Fibroblast of skin of left biceps (primary cell): ENCODE measurements around the gene TEX53.

ENCODE experiments used
- DNase-seq, 2 experiments: peaks; one replicate each; pipeline ENCODE4 v3.0.0-alpha.2; 2013; ENCODE audit warnings: low read depth in 2 of 2

The TEX53 gene

GRCh38 chr9:114680259-114681001 lies 22.8 kb upstream of the TEX53 start:
- DNase-seq = no peak

GRCh38 chr9:114678795-114679194 lies 21.2 kb upstream of the TEX53 start:
- DNase-seq = no peak

- no peak for DNase-seq
Observed at GRCh38 chr9:114678130-114678529, 20.5 kb upstream of the TEX53 start.

- peak; percentile 100 for DNase-seq
Observed at GRCh38 chr9:114677418-114677817, 19.8 kb upstream of the TEX53 start.

- no peak for DNase-seq
Observed at GRCh38 chr9:114676901-114677300, 19.3 kb upstream of the TEX53 start.

- DNase-seq = no peak
Observed at GRCh38 chr9:114674798-114675540, 17.4 kb upstream of the TEX53 start.

GRCh38 chr9:114674076-114674797 lies 16.6 kb upstream of the TEX53 start:
- DNase-seq = no peak

GRCh38 chr9:114671605-114672004 lies 14.0 kb upstream of the TEX53 start:
- DNase-seq = no peak

- DNase-seq = no peak
Observed at GRCh38 chr9:114669961-114670360, 12.4 kb upstream of the TEX53 start.

- DNase-seq = no peak
Observed at GRCh38 chr9:114668146-114668545, 10.5 kb upstream of the TEX53 start.

- no peak for DNase-seq
Observed at GRCh38 chr9:114666851-114667250, 9.2 kb upstream of the TEX53 start.

GRCh38 chr9:114666401-114666800 lies 8.8 kb upstream of the TEX53 start:
- no peak for DNase-seq

GRCh38 chr9:114664181-114664580 lies 6.6 kb upstream of the TEX53 start:
- no peak for DNase-seq

GRCh38 chr9:114662081-114662989 lies 4.7 kb upstream of the TEX53 start:
- DNase-seq = no peak

- DNase-seq = no peak
Observed at GRCh38 chr9:114656301-114656700, 1.3 kb downstream of the TEX53 start.

GRCh38 chr9:114655689-114656088 lies 1.9 kb downstream of the TEX53 start:
- DNase-seq = peak; percentile 59 to 63

GRCh38 chr9:114653556-114654159 lies 3.9 kb downstream of the TEX53 start:
- peak; percentile 38 to 44 for DNase-seq

GRCh38 chr9:114652776-114653555 lies 4.6 kb downstream of the TEX53 start:
- DNase-seq = no peak

GRCh38 chr9:114643896-114644295 lies 13.7 kb downstream of the TEX53 start:
- DNase-seq = peak; percentile 25 to 33

GRCh38 chr9:114643001-114643400 lies 14.6 kb downstream of the TEX53 start:
- DNase-seq = no peak
